ENCODE results near the gene CHIT1. TPM values are rescaled to one million over a fixed set of nuclear protein-coding genes. Genes with fewer than 3 reads are reported as not detected.

The CHIT1 gene
- total and polyA plus RNA-seq, 10 donors, result 2.0 to 165 (median 6.7) TPM

DNA sequence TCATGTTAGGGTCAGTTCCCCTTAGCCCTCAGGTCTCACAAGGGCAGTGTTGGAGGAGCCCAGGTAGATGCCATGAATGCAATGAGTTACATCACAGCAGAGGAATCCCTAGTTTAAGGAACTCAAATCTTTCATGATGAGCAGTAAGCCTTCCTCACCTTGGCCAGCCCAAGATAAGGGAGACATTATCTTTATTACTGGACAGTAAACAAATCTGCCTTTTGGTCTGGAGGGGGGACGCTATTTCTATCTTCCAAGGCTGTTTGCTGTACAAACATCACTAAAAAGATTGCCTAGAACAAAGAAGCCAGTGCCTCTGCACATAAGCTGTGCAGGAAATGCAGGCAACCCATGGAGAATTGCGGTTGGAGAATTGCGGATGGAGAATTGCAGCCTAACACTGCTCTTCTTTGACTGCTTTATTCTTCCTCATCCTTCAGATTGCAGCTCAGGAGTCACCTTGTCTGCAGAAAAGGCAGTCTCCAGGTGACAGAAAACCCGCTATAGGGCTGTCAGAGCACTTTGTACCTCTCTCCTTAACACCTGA, 40.7 kb downstream of the CHIT1 start:
- H3K36me3 ChIP-seq, result no peaks in the 10 kb centered on the region
- no peak for DNase-seq
- H3K4me3 ChIP-seq, result no peak overlapping the region
- no peaks in the 10 kb centered on the region for H3K9me3 ChIP-seq
- 79 to 95% (median 83%) methylated on average over 4 of the region's 4 CpGs for WGBS, 5 donors
- no peak overlapping the region for H3K27ac ChIP-seq
- TF ChIP-seq POLR2AphosphoS5 (IDR thresholded peaks at IDR 0.05) (no peak), POLR2A (IDR thresholded peaks at IDR 0.05) (no peak)
- TF ChIP-seq, protein P1, sequence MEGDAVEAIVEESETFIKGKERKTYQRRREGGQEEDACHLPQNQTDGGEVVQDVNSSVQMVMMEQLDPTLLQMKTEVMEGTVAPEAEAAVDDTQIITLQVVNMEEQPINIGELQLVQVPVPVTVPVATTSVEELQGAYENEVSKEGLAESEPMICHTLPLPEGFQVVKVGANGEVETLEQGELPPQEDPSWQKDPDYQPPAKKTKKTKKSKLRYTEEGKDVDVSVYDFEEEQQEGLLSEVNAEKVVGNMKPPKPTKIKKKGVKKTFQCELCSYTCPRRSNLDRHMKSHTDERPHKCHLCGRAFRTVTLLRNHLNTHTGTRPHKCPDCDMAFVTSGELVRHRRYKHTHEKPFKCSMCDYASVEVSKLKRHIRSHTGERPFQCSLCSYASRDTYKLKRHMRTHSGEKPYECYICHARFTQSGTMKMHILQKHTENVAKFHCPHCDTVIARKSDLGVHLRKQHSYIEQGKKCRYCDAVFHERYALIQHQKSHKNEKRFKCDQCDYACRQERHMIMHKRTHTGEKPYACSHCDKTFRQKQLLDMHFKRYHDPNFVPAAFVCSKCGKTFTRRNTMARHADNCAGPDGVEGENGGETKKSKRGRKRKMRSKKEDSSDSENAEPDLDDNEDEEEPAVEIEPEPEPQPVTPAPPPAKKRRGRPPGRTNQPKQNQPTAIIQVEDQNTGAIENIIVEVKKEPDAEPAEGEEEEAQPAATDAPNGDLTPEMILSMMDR (IDR thresholded peaks at IDR 0.05 in 8 of 11, conservative IDR thresholded peaks at IDR 0.05 in 3 of 11), result no peak
- peaks cover 0 to 24% (median 0%) of the 10 kb centered on the region in 7 donors for H3K27me3 ChIP-seq (replicated peaks in 1 of 7)
- intact Hi-C loops (cut with DNase I; ENCODE audit: low total_unique reads), result no loop called here
- H3K4me1 ChIP-seq, result peaks cover 0 to 43% (median 12%) of the 10 kb centered on the region in 6 donors

DNA sequence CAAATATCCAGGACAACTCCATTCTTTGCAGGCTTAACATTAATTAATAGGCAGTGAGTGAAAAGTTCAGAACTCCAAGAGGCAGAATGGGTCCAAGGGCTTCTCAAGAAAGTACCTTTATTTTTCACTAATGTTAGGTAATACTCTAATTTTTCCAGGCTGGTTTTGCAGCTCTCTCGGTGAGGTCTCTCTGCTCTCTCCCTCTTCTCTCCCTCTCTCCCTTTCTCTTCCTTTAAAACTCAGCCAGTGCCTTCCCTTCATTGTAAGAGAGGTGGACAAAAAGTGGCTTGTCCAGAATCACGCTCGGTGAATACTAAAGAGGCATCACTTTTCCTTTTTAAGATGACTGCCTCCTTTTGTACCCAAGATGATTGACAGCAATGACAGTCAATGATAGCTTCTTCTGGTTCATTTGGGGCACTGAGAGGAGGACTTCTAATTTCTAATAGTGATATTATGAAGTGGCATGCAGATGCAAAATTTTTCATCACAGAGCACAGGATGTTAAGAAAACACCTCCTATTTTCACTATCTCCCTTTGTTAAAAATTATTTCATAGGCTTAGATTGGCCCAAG, 41.7 kb downstream of the CHIT1 start:
- Histone ChIP-seq H3K4me3 (no peak overlapping the region), H3K36me3 (no peaks in the 10 kb centered on the region), H3K4me1 (peaks cover 0 to 43% (median 12%) of the 10 kb centered on the region in 6 donors), H3K9me3 (no peaks in the 10 kb centered on the region), H3K27me3 (replicated peaks in 1 of 7) (peaks cover 0 to 24% (median 0%) of the 10 kb centered on the region in 7 donors), H3K27ac (peak overlapping the region in 3 of 8 donors; percentile 4 to 46 (median 46))
- TF ChIP-seq, protein P1 (IDR thresholded peaks at IDR 0.05 in 8 of 11, conservative IDR thresholded peaks at IDR 0.05 in 3 of 11), result no peak
- TF ChIP-seq POLR2AphosphoS5 (IDR thresholded peaks at IDR 0.05) (no peak), POLR2A (IDR thresholded peaks at IDR 0.05) (no peak)
- DNase-seq, result no peak
- WGBS, 5 donors, result 71 to 91% (median 83%) methylated on average over 3 of the region's 3 CpGs
- intact Hi-C loops (cut with DNase I; ENCODE audit: low total_unique reads), result no loop called here

DNA sequence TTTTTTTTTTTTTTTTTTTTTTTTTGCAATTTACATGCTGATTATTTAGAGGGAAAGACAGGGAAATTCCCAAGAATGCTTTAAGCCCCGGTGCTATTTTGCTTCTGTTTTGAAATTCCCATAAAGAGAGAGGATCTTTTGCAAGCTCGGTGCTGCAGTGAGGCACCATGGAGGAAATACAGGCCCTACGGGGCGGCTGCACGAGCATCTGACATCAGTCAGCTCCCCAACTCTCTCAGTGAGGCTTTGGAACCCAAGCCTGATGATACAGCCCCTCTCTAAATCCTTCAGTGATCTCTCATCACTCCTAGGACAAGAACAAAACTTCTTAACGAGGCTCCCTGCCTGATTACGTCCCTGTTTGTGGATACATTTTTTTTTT, 42.2 kb downstream of the CHIT1 start:
- Histone ChIP-seq H3K4me1 (peaks cover 0 to 48% (median 12%) of the 10 kb centered on the region in 6 donors), H3K27ac (peak overlapping the region in 5 of 8 donors; percentile 1 to 50 (median 46)), H3K9me3 (no peaks in the 10 kb centered on the region), H3K27me3 (replicated peaks in 1 of 7) (peaks cover 0 to 24% (median 0%) of the 10 kb centered on the region in 7 donors), H3K36me3 (no peaks in the 10 kb centered on the region), H3K4me3 (no peak overlapping the region)
- intact Hi-C loops (cut with DNase I; ENCODE audit: low total_unique reads), result no loop called here
- peak; percentile 45 for DNase-seq
- 34 to 57% (median 41%) methylated on average over 7 of the region's 7 CpGs for WGBS, 5 donors
- TF ChIP-seq POLR2AphosphoS5 (IDR thresholded peaks at IDR 0.05), result no peak

DNA sequence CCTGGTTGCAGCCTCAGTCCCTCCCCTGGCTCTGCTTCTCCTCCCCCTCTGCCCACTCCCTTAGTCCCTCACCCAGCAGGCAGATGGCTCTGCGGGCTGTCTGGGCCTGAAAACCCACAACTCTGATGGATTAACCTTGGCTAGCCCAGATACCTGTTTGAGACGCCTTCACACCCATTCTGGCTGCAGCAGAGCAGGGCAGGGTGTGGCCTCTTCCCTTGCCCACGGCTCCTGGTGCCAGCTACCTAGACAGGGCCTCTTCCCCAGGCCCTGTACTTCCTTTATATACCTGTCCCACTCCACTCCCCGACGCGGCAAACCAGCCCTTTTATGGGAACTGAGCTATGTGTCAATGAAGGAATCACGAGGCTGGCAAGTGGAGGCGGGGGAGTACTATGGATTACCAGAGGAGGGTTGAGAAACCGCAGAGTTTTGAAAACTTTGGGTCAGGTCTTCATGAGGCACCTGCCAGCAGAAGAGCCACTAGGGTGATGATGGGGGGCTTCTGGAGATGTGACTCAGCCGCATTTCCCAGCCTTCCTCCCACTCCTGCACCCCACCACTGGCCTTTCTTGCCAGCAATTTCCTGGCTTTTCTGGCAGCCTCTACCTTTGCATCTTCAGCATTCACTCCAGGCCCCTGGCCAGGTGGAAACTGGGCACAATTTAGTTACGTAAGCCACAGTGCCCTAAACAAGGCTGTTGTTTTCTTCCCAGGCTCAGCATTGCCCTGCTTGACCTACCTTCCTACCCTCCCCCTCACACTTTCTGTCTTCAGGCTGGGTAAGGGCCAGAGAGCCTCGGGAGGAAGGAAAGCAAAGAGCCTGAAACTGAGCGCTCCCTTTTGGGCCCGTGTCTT, 42.8 kb downstream of the CHIT1 start, which contains the start of gene CHI3L1:
TSS of gene CHI3L1 (minus strand) at position 259 of the 858 bp plus-strand sequence. CDS start at position 178, 81 bp downstream.
- Histone ChIP-seq H3K4me1 (peaks cover 0 to 50% (median 12%) of the 10 kb centered on the region in 6 donors), H3K36me3 (no peaks in the 10 kb centered on the region), H3K27me3 (replicated peaks in 1 of 7) (peaks cover 0 to 27% (median 0%) of the 10 kb centered on the region in 7 donors), H3K4me3 (peak within 1 kb of the TSS in 1 of 8 donors; percentile 17), H3K9me3 (no peaks in the 10 kb centered on the region), H3K27ac (peak within 1 kb of the TSS in 6 of 8 donors; percentile 1 to 50 (median 40))
- peak; percentile 67 for DNase-seq
- intact Hi-C loops (cut with DNase I; ENCODE audit: low total_unique reads), result no loop called here
- WGBS, 5 donors, result 23 to 37% (median 29%) methylated on average over 13 to 14 of the region's 14 CpGs
- no peak for TF ChIP-seq POLR2AphosphoS5 (IDR thresholded peaks at IDR 0.05)
- TF ChIP-seq POLR2A (IDR thresholded peaks at IDR 0.05), result no peak
- TF ChIP-seq, protein P1 (IDR thresholded peaks at IDR 0.05 in 8 of 11, conservative IDR thresholded peaks at IDR 0.05 in 3 of 11), result no peak
